Fibroblast of villous mesenchyme (primary cell): Measurements from ENCODE around the gene FCHO2. TPM values are rescaled to one million over a fixed set of nuclear protein-coding genes. Genes with fewer than 3 reads are reported as not detected.

Experiments
- DNase-seq: peaks from one replicate; pipeline ENCODE4 v3.0.0-alpha.2; 2010; ENCODE audit warnings: low read depth
- H3K4me3 ChIP-seq: 2 replicates; pipeline ENCODE4 v1.5.1; 2011; ENCODE audit warnings: low read depth, mild to moderate bottlenecking, low read length
- total RNA-seq: library from RNA; depleted of rRNA; stranded (reverse); fragments of >200 nt; gene quantifications from 2 replicates; pipeline ENCODE4 v1.2.3, GENCODE V29; 2012
- TF ChIP-seq, protein P1 (sequence below): IDR thresholded peaks from 2 replicates; pipeline ENCODE4 v1.5.1; 2012; ENCODE audit warnings: low read depth, mild to moderate bottlenecking, low read length; ENCODE audit not compliant: insufficient read depth

Gene FCHO2
- total RNA-seq, 1 donor: 16.8 TPM

DNA sequence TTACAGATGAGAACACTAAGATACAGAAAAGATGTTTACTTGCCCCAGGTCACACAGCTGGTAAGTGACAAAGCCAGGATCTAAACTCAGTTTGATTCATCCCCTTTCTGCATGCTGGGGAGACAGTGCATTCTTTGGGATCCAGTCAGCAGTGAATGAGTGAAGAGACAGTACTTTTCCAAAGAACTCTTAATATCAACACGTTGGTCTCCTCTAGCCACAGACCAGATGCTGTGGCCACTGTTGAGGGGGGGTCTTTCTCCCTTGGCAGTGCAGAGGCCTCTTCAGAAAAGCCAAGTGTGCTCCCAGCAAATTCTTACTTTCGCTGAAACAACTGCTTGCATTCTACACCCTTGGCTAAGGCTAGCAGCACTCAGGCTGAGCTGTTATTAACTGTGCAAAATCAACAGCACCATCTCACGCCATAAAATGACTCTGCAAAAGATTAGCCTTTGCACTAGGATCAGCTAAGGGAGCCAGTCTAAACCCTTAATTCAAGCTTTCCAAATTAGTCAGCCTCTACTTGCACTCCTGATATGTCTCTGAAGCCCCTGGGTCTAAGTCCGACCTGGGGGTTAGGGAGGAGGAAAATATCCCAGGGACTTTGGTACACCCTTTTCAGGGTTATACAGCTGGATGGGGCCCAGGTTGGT, 159.7 kb downstream of the FCHO2 start:
- TF ChIP-seq, protein P1, sequence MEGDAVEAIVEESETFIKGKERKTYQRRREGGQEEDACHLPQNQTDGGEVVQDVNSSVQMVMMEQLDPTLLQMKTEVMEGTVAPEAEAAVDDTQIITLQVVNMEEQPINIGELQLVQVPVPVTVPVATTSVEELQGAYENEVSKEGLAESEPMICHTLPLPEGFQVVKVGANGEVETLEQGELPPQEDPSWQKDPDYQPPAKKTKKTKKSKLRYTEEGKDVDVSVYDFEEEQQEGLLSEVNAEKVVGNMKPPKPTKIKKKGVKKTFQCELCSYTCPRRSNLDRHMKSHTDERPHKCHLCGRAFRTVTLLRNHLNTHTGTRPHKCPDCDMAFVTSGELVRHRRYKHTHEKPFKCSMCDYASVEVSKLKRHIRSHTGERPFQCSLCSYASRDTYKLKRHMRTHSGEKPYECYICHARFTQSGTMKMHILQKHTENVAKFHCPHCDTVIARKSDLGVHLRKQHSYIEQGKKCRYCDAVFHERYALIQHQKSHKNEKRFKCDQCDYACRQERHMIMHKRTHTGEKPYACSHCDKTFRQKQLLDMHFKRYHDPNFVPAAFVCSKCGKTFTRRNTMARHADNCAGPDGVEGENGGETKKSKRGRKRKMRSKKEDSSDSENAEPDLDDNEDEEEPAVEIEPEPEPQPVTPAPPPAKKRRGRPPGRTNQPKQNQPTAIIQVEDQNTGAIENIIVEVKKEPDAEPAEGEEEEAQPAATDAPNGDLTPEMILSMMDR: peak; percentile 1
- peak; percentile 95 for DNase-seq
- H3K4me3 ChIP-seq: peak overlapping the region; percentile 19

DNA sequence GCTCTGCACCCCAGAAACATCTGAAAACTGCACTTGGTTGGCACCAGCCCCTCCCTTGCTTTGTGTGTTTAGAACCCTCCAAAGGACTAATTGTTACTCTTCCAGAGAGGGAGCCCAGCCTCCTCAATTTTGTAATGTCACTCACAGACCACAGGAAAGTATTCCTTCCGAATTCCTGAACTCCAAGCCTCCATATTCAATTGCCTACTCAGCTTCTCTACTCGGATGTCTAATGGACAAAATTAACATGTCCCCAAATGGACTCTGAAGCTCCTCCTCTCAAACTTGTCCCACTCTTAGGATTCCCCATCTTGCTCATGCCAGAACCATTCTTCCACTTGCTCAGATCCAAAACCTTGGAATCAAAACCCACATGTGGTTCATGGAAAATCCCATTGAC, 160.7 kb downstream of the FCHO2 start:
- DNase-seq: no peak
- TF ChIP-seq, protein P1: no peak
- no peak overlapping the region for H3K4me3 ChIP-seq

DNA sequence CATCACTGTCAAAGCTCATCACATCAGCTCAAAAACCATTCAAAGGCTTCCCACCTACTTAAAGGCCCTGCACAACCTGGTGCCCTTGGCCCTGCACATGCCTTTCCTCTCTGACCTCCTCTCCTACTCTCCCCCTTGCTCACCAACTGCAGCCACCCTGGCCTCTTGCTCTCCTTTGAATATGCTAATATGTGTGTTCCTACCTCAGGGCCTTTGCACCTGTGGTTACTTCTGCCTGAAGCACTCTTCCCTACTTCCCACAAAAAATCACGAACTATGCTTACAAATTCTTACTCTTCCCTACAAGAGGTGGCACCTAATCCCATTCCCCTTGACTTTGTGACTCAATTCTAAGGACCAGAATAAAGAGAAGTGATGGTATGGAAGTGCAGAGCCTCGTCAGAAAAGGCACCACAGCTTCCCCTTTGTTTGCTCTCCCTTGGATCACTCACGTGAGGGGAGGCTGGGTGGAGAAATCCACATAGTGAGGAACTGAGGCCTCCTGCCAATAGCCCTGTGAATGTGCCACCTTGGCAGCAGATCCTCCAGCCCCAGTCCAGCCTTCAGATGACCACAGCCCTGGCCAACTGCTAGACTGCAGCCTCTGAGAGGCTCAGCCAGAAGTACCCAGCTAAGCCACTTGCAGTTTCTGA, 161.4 kb downstream of the FCHO2 start:
- H3K4me3 ChIP-seq: no peak overlapping the region
- TF ChIP-seq, protein P1: no peak
- DNase-seq: no peak

DNA sequence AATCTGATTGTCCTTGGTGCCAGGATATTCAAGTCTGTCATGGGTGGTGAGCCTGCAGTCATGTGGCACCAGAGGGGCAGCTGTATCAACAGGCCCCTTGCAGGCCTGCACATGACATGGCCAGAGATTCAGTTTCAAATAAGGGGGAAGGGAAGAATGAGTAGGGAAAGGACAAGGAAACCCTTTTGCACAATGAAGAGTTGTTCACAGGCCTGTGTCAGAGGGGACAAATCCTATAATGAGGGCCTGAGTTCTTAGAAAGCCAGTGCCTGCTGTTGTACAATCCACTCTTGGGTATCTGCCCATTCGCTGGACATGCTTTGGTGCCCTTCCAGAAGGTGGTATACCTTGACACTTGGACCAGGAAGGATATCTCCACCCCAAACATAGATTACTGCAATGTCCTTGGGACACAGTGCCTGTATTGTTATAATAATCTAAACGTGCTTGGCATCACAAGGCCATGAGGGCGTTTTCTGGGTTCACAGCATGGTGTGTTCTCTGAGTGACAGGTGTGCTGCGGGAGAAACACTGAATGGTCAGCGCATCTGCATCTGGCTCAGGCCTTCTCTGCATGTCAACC, 162.6 kb downstream of the FCHO2 start:
- DNase-seq: no peak
- H3K4me3 ChIP-seq: no peak overlapping the region
- TF ChIP-seq, protein P1: no peak

DNA sequence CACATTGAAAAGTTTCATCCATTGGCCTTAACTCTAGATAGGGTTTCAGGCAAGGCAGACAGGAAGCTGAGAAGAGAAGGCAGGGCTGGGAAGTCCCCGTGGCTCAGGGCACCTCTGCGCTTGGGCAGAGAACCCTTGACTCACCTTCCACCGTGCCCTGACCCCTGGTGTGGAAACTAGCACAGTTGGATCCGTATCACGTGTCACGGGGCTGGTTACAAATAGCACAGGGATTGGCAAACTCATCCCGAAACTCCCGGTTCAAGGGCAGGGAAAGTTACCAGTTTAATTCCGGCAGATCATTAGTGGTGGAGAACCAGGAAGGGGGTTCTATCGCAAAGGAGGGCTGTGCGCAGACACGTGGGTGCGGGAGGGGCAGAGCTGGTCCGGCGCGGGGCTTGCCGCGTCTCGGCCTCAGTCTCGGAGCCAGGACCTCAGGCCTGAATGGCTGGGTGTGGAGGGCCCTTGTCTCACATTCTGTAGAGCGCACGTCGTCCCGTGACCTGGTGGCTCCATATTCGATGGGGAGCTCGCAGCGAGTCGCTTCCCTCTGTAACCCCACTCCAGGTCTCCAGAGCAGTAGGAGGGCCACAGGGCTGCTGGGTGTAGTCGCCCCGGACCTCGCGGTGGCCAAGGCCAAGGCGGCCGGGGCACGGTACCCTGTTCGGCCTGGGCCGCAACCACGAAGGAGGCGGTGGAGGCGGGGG, 163.8 kb downstream of the FCHO2 start:
- DNase-seq: no peak
- H3K4me3 ChIP-seq: peak overlapping the region; percentile 79

More for the DNA sequence above, 163.8 kb downstream of the FCHO2 start:
- TF ChIP-seq, protein P1: no peak
